Lung (tissue), 12 donors: ENCODE data around the gene SPDL1. TPM values are rescaled to one million over a fixed set of nuclear protein-coding genes. Genes with fewer than 3 reads are reported as not detected.
A peak's percentile ranks its signal among the peaks of the same experiment; 100 is the strongest.

Experiments used
- ATAC-seq: fragments of 200-7000 bp; cut with Tn5 transposase; one replicate; pipeline ENCODE4 v1.9.1; 2020; ENCODE audit warnings: moderate number of reproducible peaks; ENCODE audit not compliant: insufficient read depth, low FRiP score
- DNase-seq, 3 donors: peaks; one replicate each; pipeline ENCODE4 v3.0.0-alpha.2; 2013 to 2017
- H3K27ac ChIP-seq, 2 donors: one replicate each; pipeline ENCODE4 v1.5.1; 2013; ENCODE audit warnings: mild to moderate bottlenecking in 2 of 2, moderate library complexity in 2 of 2, control low read depth in 1 of 2, inconsistent platforms in 1 of 2, low read depth in 1 of 2, low read length in 1 of 2
- H3K27me3 ChIP-seq, 3 donors: one replicate each; pipeline ENCODE4 v1.5.1; 2013; ENCODE audit warnings: low read length in 2 of 3; ENCODE audit not compliant: control insufficient read depth in 3 of 3, insufficient read depth in 3 of 3
- H3K36me3 ChIP-seq, 4 donors: one replicate each; pipeline ENCODE4 v1.5.1; 2013; ENCODE audit warnings: low read length in 4 of 4, mild to moderate bottlenecking in 1 of 4, moderate library complexity in 1 of 4; ENCODE audit not compliant: control insufficient read depth in 4 of 4, insufficient read depth in 4 of 4
- H3K4me1 ChIP-seq, 5 donors: one replicate each; pipeline ENCODE4 v1.5.1; 2013; ENCODE audit warnings: low read length in 5 of 5, mild to moderate bottlenecking in 2 of 5, moderate library complexity in 1 of 5; ENCODE audit not compliant: control insufficient read depth in 5 of 5, insufficient read depth in 5 of 5
- H3K4me3 ChIP-seq: one replicate; pipeline ENCODE4 v1.5.1; 2013; ENCODE audit warnings: mild to moderate bottlenecking, control low read depth, moderate library complexity
- H3K9ac ChIP-seq, 2 donors: one replicate each; pipeline ENCODE4 v1.5.1; 2013; ENCODE audit warnings: low read length in 2 of 2, control low read depth in 1 of 2; ENCODE audit not compliant: insufficient read depth in 1 of 2
- H3K9me3 ChIP-seq, 4 donors: one replicate each; pipeline ENCODE4 v1.5.1; 2013; ENCODE audit warnings: low read length in 3 of 4, mild to moderate bottlenecking in 1 of 4, moderate library complexity in 1 of 4; ENCODE audit not compliant: control insufficient read depth in 4 of 4, insufficient read depth in 3 of 4
- WGBS, 2 donors: extraction: QIAGEN DNeasy Blood & Tissue Kit; methylation state at CpG; one replicate each; pipeline ENCODE4 v1.1.7; 2013; 5-methylcytosine and 5-hydroxymethylcytosine counted together
- polyA plus RNA-seq, 2 donors: library from polyadenylated mRNA; stranded (reverse); fragments of 200-250 nt; gene quantifications; one replicate each; pipeline ENCODE4 v1.2.1, GENCODE V29; 2013
- total RNA-seq, 2 donors: library from RNA; depleted of rRNA in 1 of 2; stranded (reverse); fragments of >200 nt in 1 of 2; gene quantifications; one replicate each; pipeline ENCODE4 v1.2.1, GENCODE V29; 2014 to 2021
- TF ChIP-seq, protein P1 (sequence below): IDR thresholded peaks from 2 replicates; pipeline ENCODE4 v1.5.1; 2012; ENCODE audit warnings: mild to moderate bottlenecking; ENCODE audit errors: control extremely low read depth, extremely low read depth
- donor health status: control.
- donor health status: control.
- donor health status: Bipolar disorder and iron deficiency.
- donor health status: healthy.
- donor health status: DM: yes; HTN: yes; CAD: no.

SPDL1 gene
- total and polyA plus RNA-seq, 4 donors: 4.3 to 13.4 (median 8.6) TPM

DNA sequence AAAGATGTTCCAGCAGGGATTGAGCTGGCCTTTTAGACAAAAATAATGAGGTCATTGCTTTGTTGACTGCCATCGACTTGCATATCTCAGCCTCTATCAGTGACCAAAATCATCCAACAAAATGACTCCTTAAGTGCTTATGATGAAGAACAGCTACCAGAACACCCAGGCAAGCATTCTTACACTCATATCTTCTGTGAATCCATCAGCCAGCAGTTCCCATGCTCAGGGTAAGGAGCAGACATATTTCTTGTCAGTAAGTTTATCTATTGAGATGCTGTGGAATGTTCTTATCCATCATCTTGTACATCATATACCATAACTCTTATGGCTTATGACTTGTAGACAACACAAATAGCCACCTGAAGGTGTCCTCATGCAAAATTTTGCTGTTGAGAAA, 20.2 kb upstream of the SPDL1 start:
- H3K4me1 ChIP-seq: peaks cover 0 to 11% (median 0%) of the 10 kb centered on the region in 5 donors
- H3K4me3 ChIP-seq: no peak overlapping the region
- DNase-seq (no peak), ATAC-seq (no peak)
- 63 to 89% methylated on average over 1 of the region's 1 CpG for WGBS, 2 donors
- no peak overlapping the region for H3K27ac ChIP-seq
- no peaks in the 10 kb centered on the region for H3K27me3 ChIP-seq
- no peaks in the 10 kb centered on the region for H3K9me3 ChIP-seq
- TF ChIP-seq, protein P1, sequence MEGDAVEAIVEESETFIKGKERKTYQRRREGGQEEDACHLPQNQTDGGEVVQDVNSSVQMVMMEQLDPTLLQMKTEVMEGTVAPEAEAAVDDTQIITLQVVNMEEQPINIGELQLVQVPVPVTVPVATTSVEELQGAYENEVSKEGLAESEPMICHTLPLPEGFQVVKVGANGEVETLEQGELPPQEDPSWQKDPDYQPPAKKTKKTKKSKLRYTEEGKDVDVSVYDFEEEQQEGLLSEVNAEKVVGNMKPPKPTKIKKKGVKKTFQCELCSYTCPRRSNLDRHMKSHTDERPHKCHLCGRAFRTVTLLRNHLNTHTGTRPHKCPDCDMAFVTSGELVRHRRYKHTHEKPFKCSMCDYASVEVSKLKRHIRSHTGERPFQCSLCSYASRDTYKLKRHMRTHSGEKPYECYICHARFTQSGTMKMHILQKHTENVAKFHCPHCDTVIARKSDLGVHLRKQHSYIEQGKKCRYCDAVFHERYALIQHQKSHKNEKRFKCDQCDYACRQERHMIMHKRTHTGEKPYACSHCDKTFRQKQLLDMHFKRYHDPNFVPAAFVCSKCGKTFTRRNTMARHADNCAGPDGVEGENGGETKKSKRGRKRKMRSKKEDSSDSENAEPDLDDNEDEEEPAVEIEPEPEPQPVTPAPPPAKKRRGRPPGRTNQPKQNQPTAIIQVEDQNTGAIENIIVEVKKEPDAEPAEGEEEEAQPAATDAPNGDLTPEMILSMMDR: no peak
- no peaks in the 10 kb centered on the region for H3K36me3 ChIP-seq
- H3K9ac ChIP-seq: no peak overlapping the region

DNA sequence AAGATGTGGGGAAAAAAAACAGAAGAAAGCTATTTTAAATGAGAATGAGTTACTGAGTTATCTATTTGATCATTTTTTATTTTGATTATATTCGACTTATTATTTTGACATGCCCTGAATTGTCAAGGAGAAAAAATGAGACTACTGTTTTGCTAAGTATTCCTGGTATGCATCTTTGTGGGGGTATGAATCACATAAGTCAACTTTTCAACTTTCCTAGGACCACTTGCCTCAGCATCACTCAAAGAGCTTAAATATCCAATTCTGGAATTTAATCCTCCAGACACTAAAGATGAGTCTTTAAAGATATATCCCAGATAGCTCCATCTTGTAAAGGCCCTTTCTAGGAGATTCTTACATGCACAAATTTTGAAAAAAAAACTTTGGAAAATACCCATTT, 17.4 kb upstream of the SPDL1 start:
- no peak for DNase-seq
- Histone ChIP-seq H3K9me3 (no peaks in the 10 kb centered on the region), H3K9ac (no peak overlapping the region), H3K27ac (no peak overlapping the region), H3K4me1 (peaks cover 0 to 15% (median 0%) of the 10 kb centered on the region in 5 donors), H3K27me3 (no peaks in the 10 kb centered on the region), H3K4me3 (no peak overlapping the region), H3K36me3 (no peaks in the 10 kb centered on the region)
- TF ChIP-seq, protein P1: no peak
- no peak for ATAC-seq
- WGBS, 2 donors: 71 to 91% methylated on average over 1 of the region's 1 CpG

DNA sequence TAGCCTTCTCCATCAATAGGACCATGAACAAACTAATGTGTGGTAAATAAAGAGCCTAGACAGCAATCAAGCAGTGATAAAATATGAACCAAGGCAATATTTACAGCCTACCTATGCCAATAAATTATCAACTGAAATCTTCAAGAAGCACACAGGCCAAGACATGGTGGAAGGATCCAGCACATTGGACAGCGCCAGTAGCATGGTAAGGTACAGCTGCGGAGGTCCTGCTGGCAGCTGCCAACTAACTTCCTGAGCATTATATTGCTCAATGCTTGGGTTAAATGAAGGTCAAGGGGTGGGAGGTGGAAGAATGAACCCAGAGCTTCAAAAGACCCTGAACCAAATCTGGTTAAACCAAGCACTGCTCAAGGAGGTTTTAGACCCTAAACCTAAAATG, 16.5 kb upstream of the SPDL1 start:
- Histone ChIP-seq H3K9me3 (no peaks in the 10 kb centered on the region), H3K36me3 (no peaks in the 10 kb centered on the region), H3K27me3 (no peaks in the 10 kb centered on the region), H3K9ac (no peak overlapping the region), H3K27ac (no peak overlapping the region), H3K4me3 (no peak overlapping the region), H3K4me1 (peaks cover 0 to 12% (median 0%) of the 10 kb centered on the region in 5 donors)
- TF ChIP-seq, protein P1: no peak
- WGBS, 2 donors: 37 to 45% methylated on average over 2 of the region's 2 CpGs
- no peak for ATAC-seq
- DNase-seq: peak; percentile 24 to 63 (median 32)

DNA sequence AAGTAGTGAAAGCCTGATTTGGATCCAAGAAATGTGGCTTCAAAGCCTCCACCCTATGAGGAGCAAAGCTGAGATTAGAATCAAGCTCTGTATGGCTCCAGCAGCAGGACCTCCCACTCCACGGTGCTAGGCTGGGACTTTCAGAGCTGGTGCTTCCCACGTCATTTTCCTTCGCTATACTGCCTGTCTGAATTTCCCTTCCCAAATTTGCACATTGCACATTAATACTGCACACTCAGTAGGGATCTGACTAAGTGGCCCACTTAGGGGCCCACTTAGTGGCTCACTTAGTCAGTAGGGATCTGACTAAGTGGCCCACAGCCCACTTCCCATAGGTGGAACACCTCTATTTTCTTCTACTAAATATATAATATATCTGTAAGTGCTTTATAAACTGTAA, 14.1 kb upstream of the SPDL1 start:
- Histone ChIP-seq H3K4me1 (peaks cover 0 to 5% (median 0%) of the 10 kb centered on the region in 5 donors), H3K27ac (no peak overlapping the region), H3K4me3 (no peak overlapping the region), H3K27me3 (peaks cover 0 to 1% (median 0%) of the 10 kb centered on the region in 3 donors), H3K9me3 (no peaks in the 10 kb centered on the region), H3K9ac (no peak overlapping the region), H3K36me3 (no peaks in the 10 kb centered on the region)
- TF ChIP-seq, protein P1: no peak
- 82 to 91% methylated on average over 3 of the region's 3 CpGs for WGBS, 2 donors
- ATAC-seq (no peak), DNase-seq (no peak)
